Measurements from ENCODE around the gene APOL6.

DNA sequence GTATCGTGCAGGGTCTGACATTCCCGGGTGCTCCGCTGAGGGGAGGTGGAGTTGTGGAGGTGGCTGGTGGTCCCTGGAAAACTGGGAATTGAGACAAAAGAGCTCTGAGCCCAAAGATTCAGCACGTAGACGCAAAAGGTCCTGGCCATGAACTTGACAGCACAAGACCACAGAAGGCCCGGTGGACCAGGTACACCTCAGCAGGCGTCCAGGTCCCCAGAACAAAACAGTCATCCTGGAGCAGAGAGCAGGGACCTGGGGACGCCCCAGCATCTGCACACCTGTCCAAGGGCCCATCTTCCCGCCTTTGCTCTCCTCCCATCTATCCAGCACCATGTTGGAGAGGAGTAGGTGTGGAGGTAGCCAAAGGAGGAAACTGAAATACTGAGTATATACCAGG, 17.4 kb upstream of the APOL6 start:
- no peak for TF ChIP-seq POLR2AphosphoS5 (IDR thresholded peaks at IDR 0.05)
- TF ChIP-seq, protein P1, sequence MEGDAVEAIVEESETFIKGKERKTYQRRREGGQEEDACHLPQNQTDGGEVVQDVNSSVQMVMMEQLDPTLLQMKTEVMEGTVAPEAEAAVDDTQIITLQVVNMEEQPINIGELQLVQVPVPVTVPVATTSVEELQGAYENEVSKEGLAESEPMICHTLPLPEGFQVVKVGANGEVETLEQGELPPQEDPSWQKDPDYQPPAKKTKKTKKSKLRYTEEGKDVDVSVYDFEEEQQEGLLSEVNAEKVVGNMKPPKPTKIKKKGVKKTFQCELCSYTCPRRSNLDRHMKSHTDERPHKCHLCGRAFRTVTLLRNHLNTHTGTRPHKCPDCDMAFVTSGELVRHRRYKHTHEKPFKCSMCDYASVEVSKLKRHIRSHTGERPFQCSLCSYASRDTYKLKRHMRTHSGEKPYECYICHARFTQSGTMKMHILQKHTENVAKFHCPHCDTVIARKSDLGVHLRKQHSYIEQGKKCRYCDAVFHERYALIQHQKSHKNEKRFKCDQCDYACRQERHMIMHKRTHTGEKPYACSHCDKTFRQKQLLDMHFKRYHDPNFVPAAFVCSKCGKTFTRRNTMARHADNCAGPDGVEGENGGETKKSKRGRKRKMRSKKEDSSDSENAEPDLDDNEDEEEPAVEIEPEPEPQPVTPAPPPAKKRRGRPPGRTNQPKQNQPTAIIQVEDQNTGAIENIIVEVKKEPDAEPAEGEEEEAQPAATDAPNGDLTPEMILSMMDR (IDR thresholded peaks at IDR 0.05) = no peak
